Subcutaneous abdominal adipose tissue (tissue), 5 donors: ENCODE measurements around the gene CCDC201.

Experiments
- H3K27ac ChIP-seq: one replicate; pipeline ENCODE4 v1.7.0; 2013; ENCODE audit warnings: low read depth, mild to moderate bottlenecking, inconsistent platforms, low read length, moderate library complexity
- H3K27me3 ChIP-seq, 5 donors: one replicate each; pipeline ENCODE4 v1.7.0; 2013; ENCODE audit warnings: low read length in 5 of 5, inconsistent platforms in 1 of 5; ENCODE audit not compliant: control insufficient read depth in 5 of 5, insufficient read depth in 4 of 5
- H3K36me3 ChIP-seq, 5 donors: one replicate each; pipeline ENCODE4 v1.7.0; 2013; ENCODE audit warnings: low read length in 5 of 5; ENCODE audit not compliant: control insufficient read depth in 5 of 5, insufficient read depth in 5 of 5
- H3K4me1 ChIP-seq, 5 donors: one replicate each; pipeline ENCODE4 v1.7.0; 2013; ENCODE audit warnings: low read length in 5 of 5, mild to moderate bottlenecking in 3 of 5, moderate library complexity in 1 of 5; ENCODE audit not compliant: control insufficient read depth in 5 of 5, insufficient read depth in 5 of 5
- H3K4me3 ChIP-seq, 5 donors: one replicate each; pipeline ENCODE4 v1.7.0; 2013; ENCODE audit warnings: low read length in 5 of 5, low read depth in 1 of 5
- H3K9ac ChIP-seq, 5 donors: one replicate each; pipeline ENCODE4 v1.7.0; 2013; ENCODE audit warnings: low read length in 5 of 5, mild to moderate bottlenecking in 4 of 5, moderate library complexity in 3 of 5
- H3K9me3 ChIP-seq, 5 donors: one replicate each; pipeline ENCODE4 v1.7.0; 2013; ENCODE audit warnings: low read length in 5 of 5; ENCODE audit not compliant: control insufficient read depth in 5 of 5
- donor health status: healthy.
- donor health status: healthy.
- donor health status: healthy.
- donor health status: healthy.
- donor health status: healthy.

The CCDC201 gene

DNA sequence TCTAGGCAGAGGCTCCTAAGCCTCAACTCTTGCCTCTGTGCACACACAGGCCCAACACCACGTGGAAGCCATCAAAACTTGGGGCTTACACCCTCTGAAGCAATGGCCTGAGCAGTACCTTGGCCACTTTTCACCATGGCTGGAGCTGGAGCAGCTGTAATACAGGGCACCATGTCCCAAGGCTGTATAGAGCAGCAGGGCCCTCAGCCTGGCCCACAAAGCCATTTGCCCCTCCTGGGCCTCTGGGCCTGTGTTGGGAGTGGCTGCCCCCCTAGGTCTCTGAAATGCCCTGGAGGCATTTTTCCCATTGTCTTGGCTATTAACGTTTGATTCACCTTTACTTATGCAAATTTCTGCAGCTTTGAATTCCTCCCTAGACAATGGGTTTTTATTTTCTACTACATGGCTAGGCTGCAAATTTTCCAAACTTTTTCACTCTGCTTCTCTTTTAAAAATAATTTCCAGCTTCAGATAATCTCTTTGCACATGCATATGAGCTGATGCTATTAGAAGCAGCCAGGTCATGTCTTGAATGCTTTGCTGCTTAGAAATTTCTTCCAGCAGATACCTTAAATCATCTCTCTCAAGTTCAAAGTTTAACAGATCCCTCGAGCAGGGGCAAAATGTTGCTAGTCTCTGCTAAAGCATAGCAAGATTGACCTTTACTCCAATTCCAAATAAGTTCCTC, 5.7 kb upstream of the CCDC201 start:
- Histone ChIP-seq H3K27me3 (peaks cover 0 to 13% (median 0%) of the 10 kb centered on the region in 5 donors), H3K36me3 (no peaks in the 10 kb centered on the region)

DNA sequence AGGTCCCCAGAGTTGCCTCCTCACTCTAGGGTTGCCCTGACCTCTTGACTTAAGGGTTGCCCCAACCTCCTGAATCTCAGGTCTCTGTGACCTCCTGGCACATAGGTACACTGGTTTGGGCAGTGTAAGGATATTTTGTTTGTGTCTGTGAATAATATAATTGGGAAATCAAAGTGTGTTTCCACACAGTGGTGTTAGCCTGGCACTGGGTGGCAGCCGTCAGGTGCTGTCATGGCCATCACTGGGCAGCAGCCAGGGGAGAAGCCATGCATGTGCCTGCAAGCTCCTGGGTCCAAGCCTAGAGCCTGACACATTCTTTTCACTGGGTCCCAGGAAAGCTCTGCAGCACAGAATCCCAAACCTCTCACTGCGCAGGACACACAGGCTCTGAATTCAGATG, 3.6 kb upstream of the CCDC201 start:
- H3K27ac ChIP-seq: no peak overlapping the region
- no peaks in the 10 kb centered on the region for H3K36me3 ChIP-seq
- H3K9me3 ChIP-seq: peaks cover 0 to 12% (median 6%) of the 10 kb centered on the region in 5 donors
- no peak overlapping the region for H3K4me3 ChIP-seq
- peaks cover 0 to 4% (median 0%) of the 10 kb centered on the region in 5 donors for H3K27me3 ChIP-seq
- no peaks in the 10 kb centered on the region for H3K4me1 ChIP-seq
- no peak overlapping the region for H3K9ac ChIP-seq

More for the DNA sequence above, 5.7 kb upstream of the CCDC201 start:
- no peak overlapping the region for H3K27ac ChIP-seq
- peaks cover 0 to 12% (median 6%) of the 10 kb centered on the region in 5 donors for H3K9me3 ChIP-seq
- no peak overlapping the region for H3K4me3 ChIP-seq
- H3K9ac ChIP-seq: no peak overlapping the region
- H3K4me1 ChIP-seq: no peaks in the 10 kb centered on the region

DNA sequence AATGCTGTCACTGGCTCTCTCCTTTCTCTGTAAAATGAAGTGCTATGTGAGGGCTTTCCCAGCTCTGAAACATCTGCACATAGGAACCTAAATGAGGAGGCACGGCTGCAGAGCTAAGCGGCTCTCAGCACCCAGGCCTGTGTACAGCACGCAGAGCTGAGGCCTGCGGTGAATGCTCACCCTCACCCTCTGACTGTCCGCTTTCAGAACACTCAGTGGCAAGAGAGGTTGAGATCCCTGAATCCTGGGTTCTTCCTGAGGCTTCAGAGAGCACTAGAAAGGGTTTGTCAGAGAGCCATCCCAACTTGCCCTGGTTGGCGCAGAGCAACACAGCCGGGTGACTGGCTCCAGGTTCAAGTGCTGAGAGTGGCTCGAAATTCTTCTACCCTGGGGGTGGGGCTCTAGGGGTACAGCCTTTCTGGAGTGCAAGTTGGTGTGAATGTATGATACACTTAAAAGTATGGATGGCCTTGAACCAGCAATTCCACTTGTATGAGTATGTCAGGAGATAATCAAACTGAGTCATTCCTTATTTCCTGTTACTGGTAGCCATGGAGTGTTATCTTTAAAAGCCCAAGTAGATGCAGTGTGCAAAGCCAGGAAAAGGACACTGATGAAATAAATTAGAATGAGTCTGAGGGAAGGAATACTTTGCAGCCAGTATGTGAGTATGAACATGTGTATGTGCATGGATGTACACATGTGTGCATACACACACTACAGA, 1.7 kb upstream of the CCDC201 start:
- Histone ChIP-seq H3K9ac (no peak overlapping the region), H3K27me3 (peaks cover 0 to 4% (median 0%) of the 10 kb centered on the region in 5 donors), H3K27ac (no peak overlapping the region), H3K9me3 (peaks cover 0 to 12% (median 6%) of the 10 kb centered on the region in 5 donors), H3K4me3 (no peak overlapping the region), H3K4me1 (no peaks in the 10 kb centered on the region), H3K36me3 (no peaks in the 10 kb centered on the region)

GRCh38 chr7:45873355-45873754, 473 bp upstream of the CCDC201 start:
- peaks cover 0 to 8% (median 5%) of the 10 kb centered on the region in 5 donors for H3K9me3 ChIP-seq
- no peak overlapping the region for H3K27ac ChIP-seq
- H3K9ac ChIP-seq: no peak overlapping the region
- H3K36me3 ChIP-seq: no peaks in the 10 kb centered on the region
- H3K27me3 ChIP-seq: peaks cover 0 to 4% (median 0%) of the 10 kb centered on the region in 5 donors
- H3K4me1 ChIP-seq: no peaks in the 10 kb centered on the region
- no peak overlapping the region for H3K4me3 ChIP-seq

- H3K4me1 ChIP-seq: no peaks in the 10 kb centered on the region
- no peak overlapping the region for H3K27ac ChIP-seq
- H3K27me3 ChIP-seq: peaks cover 0 to 4% (median 0%) of the 10 kb centered on the region in 5 donors
- no peaks in the 10 kb centered on the region for H3K36me3 ChIP-seq
- H3K4me3 ChIP-seq: no peak overlapping the region
- H3K9ac ChIP-seq: no peak overlapping the region
- H3K9me3 ChIP-seq: peaks cover 0 to 7% (median 5%) of the 10 kb centered on the region in 5 donors
These were observed 507 bp downstream of the CCDC201 start for GRCh38 chr7:45872116-45873034.

DNA sequence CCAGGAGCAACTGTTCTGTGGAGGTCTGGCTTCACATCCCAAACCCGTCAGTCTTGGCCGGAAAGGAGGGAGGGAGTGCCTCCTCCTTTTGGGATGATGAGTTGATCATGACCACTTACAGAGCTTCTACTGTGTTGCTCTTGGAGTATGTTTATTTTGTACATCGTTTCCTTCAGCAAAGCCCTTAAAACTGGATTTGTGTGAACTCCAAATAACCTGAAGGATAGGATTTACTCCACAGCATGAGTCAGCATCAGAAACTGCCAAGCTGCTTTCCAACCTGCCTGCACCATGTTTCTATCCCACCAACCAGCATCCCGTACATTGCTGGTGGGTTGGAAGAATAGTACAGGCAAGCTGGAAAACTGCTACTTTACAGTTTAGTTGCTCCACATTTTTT, 3.5 kb downstream of the CCDC201 start:
- Histone ChIP-seq H3K4me1 (no peaks in the 10 kb centered on the region), H3K36me3 (no peaks in the 10 kb centered on the region), H3K27ac (no peak overlapping the region), H3K9ac (no peak overlapping the region), H3K9me3 (peaks cover 0 to 7% (median 5%) of the 10 kb centered on the region in 5 donors), H3K4me3 (no peak overlapping the region), H3K27me3 (peaks cover 0 to 4% (median 1%) of the 10 kb centered on the region in 5 donors)

GRCh38 chr7:45867471-45867870, 5.4 kb downstream of the CCDC201 start:
- Histone ChIP-seq H3K4me1 (no peaks in the 10 kb centered on the region), H3K9ac (no peak overlapping the region), H3K9me3 (peaks cover 0 to 7% (median 5%) of the 10 kb centered on the region in 5 donors), H3K27ac (no peak overlapping the region), H3K4me3 (no peak overlapping the region), H3K36me3 (no peaks in the 10 kb centered on the region), H3K27me3 (peaks cover 0 to 14% (median 7%) of the 10 kb centered on the region in 5 donors)

GRCh38 chr7:45865594-45866410, 7.1 kb downstream of the CCDC201 start:
- Histone ChIP-seq H3K4me1 (no peaks in the 10 kb centered on the region), H3K9me3 (peaks cover 0 to 7% (median 5%) of the 10 kb centered on the region in 5 donors), H3K27ac (no peak overlapping the region), H3K9ac (no peak overlapping the region), H3K27me3 (peaks cover 0 to 21% (median 7%) of the 10 kb centered on the region in 5 donors), H3K36me3 (no peaks in the 10 kb centered on the region), H3K4me3 (no peak overlapping the region)

DNA sequence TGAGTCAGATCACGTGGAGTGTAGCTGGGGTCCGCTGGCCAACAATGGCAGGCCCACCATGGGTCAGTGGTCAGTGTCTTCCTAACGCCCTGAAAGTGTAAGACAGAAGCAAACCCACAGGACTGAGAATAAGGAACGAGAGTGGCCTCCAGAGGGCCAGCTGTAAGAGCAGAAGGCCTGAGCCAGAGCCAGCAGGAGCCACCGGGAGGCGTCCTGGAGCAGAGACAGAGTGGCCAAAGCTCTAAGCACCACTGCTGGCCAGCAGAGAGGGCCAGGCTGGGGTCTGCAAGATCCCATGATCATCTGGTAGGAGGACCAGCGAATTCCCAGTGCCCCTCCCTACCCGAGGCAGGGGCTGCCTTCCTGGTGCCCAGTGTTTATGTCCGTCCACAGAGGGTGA, 9.2 kb downstream of the CCDC201 start:
- Histone ChIP-seq H3K4me1 (no peaks in the 10 kb centered on the region), H3K27ac (no peak overlapping the region), H3K9ac (no peak overlapping the region), H3K4me3 (no peak overlapping the region), H3K27me3 (peaks cover 0 to 23% (median 7%) of the 10 kb centered on the region in 5 donors), H3K9me3 (peaks cover 0 to 7% (median 5%) of the 10 kb centered on the region in 5 donors), H3K36me3 (no peaks in the 10 kb centered on the region)
